Epidermal melanocyte (primary cell): ENCODE measurements around the gene SLC23A2.

Source experiments
- DNase-seq: peaks from one replicate; pipeline ENCODE4 v3.0.0; 2011; ENCODE audit warnings: low spot score; ENCODE audit not compliant: insufficient read length

SLC23A2 gene

GRCh38 chr20:4846821-4847220 is 154.5 kb downstream of the SLC23A2 start:
- no peak for DNase-seq

DNA sequence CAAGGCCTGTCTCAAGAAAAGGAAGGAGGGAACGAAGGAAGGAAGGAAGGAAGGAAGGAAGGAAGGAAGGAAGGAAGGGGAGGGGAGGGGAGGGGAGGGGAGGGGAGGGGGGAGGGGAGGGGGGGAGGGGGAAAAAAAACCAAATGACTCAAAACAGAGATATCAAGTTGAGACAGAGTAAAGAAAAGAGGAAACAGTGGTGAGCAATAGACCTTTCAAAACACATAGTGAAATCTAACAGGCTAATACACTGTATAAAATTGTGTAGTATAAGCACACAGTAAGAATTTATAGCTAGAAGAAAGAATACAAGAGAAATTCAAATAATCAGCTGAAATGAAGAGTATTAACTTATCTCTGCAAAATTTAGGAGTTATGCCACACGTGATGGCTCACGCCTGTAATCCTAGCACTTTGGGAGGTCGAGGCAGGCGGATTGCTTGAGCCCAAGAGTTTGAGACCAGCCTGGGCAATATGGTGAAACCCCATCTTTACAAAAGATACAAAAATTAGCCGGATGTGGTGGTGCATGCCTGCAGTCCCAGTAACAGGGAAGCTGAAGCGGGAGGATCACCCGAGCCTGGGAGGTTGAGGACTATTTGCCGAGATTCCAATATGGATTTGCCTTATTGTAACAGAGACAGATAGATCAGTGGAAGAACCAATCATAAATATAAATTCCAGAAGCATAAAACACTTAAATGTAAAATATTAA is 156.4 kb downstream of the SLC23A2 start:
- DNase-seq: no peak

DNA sequence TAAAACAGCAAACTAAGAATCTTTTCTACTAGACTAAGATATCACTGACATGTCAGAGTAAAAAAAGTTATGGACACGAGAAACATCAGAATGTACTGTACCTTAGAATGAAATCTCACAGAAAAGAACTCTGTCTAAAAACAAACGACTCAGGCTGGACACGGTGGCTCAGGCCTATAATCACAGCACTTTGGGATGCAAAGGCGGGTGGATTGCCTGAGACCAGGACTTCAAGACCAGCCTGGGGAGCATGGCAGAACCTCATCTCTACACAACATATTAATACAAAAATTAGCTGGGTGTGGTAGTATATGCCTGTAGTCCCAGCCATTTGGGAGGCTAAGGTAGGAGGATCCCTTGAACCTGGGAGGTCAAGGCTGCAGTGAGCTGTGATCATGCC is 157.0 kb downstream of the SLC23A2 start:
- DNase-seq: no peak

DNA sequence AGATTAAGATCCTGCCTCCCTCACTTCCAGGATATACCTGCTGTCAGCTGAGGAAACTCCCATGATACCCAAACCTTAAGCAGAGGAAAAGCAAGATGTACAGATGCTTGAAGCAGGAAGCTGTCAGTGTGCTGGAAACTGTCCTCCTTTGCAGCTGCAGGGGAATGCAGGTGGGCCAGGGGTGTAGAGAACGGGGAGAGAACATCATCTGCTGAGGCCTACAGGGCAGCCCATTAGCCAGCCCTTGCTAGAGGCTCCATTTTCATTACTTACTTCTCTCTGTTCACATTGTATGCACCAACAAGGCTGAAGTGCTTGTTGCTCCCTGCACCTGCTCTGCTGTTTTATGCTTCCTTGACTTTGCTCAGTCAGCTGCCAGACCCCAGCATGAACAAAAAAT is 160.5 kb downstream of the SLC23A2 start:
- DNase-seq: no peak

- DNase-seq: no peak
These were observed 162.8 kb downstream of the SLC23A2 start for GRCh38 chr20:4838526-4838925.

DNA sequence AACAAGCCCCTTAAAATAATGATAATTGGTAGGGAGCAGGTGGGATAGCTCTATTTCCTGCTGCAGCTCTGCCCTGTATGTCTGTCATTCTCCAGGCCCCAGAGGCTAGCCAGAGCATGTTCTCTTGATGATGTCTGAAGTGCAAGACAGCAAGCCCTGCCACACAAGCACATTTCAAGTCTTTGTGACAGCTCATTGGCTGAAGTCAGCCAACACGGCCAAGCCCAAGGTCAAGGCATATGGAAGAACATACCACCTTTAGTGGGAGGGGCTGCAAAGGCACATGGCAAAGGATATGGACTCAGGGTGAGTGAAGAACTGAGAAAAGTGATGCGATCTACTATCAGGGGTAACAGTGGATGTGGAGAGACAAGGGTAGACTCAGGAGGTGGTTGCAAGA is 163.6 kb downstream of the SLC23A2 start:
- DNase-seq: no peak

DNA sequence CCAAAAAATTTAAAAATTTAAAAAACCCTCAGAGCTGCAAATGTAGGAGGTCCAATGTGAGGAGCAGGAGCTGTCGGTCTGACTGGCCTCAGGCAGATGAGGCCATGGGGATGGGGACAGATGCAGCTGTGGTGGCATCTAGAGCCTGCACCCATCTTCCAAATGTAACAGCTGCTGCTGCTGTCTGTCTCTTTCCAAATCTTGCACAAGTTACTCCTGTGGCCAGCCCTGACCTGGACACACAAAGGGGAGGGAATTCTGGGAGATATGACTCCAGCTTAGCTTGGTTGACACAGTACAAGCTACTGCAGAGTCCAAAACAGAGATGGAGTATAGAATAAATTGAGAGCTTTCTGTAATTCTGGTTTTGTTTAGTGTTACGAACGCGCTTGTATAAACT is 164.4 kb downstream of the SLC23A2 start:
- DNase-seq: no peak

DNA sequence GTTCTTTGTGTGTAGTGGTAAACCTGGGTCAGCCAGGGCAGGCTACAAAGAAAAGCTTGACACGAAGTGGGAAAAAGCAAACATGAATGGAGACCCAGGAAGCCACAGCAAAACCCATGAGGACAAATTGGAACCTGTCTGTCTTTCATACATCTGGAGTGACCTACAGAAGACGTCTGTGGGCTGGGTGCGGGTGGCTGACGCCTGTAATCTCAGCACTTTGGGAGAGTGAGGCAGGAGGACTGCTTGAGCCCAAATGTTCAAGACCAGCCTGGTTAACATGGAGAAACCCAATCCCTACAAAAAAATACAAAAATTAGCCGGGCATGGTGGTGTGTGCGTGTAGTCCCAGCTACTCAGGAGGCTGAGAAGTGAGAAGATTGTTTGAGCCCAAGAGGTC is 164.8 kb downstream of the SLC23A2 start:
- no peak for DNase-seq

DNA sequence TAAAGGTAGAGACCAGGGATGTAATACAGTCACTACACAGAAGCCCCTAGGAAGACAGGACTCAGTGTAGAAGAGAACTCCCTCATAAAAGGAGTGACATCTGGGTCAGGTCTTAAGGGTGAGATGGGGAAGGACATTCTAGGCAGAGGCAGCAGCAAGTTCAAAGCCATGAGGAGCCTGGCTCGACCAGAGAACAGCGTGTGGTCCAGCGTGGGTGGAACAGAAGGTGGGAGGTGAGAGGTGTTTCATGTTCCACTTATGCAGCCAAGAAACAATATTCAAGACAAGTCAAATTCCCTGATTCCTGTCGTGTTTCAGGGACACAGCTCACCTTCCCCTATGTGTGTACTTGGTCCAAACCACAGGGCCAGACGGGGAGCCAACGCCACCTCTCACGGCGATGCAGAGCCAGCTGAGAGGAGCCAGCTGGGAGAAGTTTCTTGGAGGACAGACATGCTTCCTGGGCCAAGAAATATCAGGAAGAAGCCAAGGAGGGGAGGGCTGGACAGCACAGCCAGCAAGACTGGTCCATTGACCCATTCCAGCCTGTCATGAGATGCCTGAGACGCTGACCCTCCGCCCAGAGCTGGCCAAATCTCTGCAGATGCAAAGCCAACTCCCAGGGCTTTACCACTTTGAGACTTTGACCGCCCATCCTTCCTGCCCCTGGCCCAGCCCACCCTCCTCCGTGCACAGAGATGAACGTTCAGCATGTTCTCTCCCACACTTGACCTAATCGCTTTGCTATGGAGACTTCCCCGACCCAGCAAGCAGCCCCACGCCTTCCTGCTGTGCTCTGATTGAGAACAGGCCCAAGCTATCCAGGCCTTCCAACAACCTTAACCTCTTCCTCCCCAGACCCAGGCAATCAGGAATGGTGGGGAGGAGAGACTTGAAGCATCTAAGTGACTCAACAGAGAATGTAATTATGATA is 165.8 kb downstream of the SLC23A2 start:
- no peak for DNase-seq

GRCh38 chr20:4833074-4833728 is 168.1 kb downstream of the SLC23A2 start:
- DNase-seq: no peak

- DNase-seq: no peak
These were observed 168.8 kb downstream of the SLC23A2 start for GRCh38 chr20:4832469-4832868.

DNA sequence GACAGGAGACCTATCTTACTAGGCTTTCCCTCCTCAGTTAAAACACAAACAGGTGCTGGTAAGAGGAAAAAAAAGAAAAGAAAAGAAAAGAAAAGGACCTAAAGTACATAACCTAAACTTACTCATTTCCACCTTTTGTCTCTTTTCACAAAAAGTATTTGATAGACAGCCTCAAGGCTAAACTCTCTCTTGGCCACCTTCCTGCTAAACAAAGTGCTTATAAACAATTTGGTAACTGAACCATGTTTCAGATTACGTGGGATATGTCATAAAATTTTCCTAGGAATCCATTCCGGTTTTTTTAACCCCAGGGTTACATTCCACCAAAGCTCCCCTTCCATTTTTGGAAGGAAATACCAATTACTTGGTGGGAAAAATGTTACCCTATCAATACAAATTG is 170.6 kb downstream of the SLC23A2 start:
- no peak for DNase-seq

GRCh38 chr20:4830259-4830658 is 171.1 kb downstream of the SLC23A2 start:
- no peak for DNase-seq

GRCh38 chr20:4829514-4830215 is 171.6 kb downstream of the SLC23A2 start:
- DNase-seq: no peak

- DNase-seq: no peak
These were observed 172.3 kb downstream of the SLC23A2 start for GRCh38 chr20:4828830-4829513.

DNA sequence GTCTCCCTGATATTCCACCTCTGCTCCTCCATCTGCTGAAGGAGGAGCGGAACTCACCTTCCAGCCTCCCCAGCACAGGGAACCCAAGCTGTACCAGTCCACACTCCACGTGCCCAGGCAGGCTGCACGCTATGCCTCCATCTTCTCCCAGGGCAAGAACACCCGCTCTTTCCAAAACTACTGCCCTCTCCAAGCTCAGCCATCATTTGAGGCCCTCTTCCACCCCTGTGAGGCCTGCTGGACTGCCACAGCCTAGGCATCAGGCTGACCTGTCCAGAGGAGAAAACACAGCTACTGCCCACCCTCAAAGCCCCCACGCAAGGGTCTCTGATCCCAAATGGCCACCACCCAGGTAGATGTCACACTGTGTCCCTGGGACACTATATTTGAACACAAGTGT is 179.7 kb downstream of the SLC23A2 start:
- no peak for DNase-seq

GRCh38 chr20:4820806-4821518 is 180.3 kb downstream of the SLC23A2 start:
- DNase-seq: no peak

DNA sequence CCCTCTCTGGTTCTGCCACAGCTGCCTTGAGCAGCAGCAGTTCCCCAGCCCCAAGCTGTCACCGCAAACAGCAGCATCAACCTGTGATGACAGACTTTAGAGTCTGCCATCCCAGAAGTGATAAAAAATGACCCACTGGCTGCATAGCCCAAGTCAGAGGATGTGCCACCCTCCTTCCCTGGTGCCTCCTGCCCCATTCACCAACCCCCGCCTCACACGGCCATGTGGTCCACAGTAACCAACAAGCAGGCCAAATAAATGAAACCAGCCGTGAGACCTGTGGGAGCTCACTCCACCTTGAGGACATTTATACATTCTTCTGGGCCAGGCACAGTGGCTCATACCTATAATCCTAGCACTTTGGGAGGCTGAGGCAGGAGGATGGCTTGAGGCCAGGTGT is 181.4 kb downstream of the SLC23A2 start:
- DNase-seq: no peak

DNA sequence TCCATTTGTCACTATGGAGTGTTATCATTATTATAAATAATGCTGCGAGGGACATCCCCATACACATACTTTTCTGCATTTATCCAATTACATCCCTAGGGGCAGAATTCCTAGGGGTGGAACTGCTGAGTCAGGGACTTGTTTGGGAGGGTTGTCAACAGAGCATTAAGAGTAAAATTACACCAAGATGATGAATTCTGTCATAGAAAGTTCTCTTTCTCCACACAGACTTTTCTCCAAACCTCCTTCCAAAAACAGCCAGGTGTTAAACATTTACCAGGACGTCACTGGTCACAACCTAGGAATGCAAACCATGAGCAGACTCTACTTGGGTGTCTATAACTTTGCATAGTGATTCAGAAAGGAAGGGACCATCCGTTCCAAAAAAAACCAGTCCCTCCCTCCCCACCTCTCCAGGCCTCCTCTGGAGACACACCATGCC is 184.1 kb downstream of the SLC23A2 start:
- no peak for DNase-seq

GRCh38 chr20:4815628-4816027 is 185.7 kb downstream of the SLC23A2 start:
- no peak for DNase-seq
